Mononuclear cell (primary cell): ENCODE data around the gene ZNF213. TPM values are rescaled to one million over a fixed set of nuclear protein-coding genes. Genes with fewer than 3 reads are reported as not detected.
"Not testable (repeated sequence)": the region's sequence is repeated elsewhere in the genome, so short reads cannot be mapped to it uniquely, and the experiment has no call there.

Source experiments
- H3K27me3 ChIP-seq: 2 replicates; pipeline ENCODE4 v1.6.0; 2011; ENCODE audit warnings: low read length, control low read depth; ENCODE audit not compliant: insufficient read depth
- H3K4me1 ChIP-seq: 2 replicates; pipeline ENCODE4 v1.5.1; 2011; ENCODE audit warnings: mild to moderate bottlenecking, low read length, control low read depth; ENCODE audit not compliant: insufficient read depth
- H3K4me3 ChIP-seq: 2 replicates; pipeline ENCODE4 v1.5.1; 2011; ENCODE audit warnings: mild to moderate bottlenecking, low read length, moderate library complexity
- H3K9me3 ChIP-seq: 2 replicates; pipeline ENCODE4 v1.5.1; 2011; ENCODE audit warnings: low read depth, mild to moderate bottlenecking, control low read depth, low read length
- total RNA-seq: library from RNA; depleted of rRNA; stranded (reverse); fragments of >200 nt; gene quantifications from one replicate; pipeline ENCODE4 v1.2.3, GENCODE V29; 2012

ZNF213 gene
- total RNA-seq, 1 donor: 1.6 TPM

DNA sequence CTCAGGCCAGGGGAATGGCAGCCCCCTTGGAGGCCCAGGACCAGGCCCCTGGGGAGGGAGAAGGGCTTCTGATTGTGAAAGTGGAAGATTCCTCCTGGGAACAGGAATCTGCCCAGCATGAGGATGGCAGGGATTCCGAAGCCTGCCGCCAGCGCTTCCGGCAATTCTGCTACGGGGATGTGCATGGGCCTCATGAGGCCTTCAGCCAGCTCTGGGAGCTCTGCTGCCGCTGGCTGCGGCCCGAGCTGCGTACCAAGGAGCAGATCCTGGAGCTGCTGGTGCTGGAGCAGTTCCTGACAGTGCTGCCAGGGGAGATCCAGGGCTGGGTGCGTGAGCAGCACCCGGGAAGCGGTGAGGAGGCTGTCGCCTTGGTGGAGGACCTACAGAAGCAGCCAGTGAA, 2.4 kb downstream of the ZNF213 start:
- peaks cover 25% of the 10 kb centered on the region for H3K4me1 ChIP-seq
- H3K27me3 ChIP-seq: no peaks in the 10 kb centered on the region
- H3K4me3 ChIP-seq: no peak overlapping the region
- no peaks in the 10 kb centered on the region for H3K9me3 ChIP-seq

DNA sequence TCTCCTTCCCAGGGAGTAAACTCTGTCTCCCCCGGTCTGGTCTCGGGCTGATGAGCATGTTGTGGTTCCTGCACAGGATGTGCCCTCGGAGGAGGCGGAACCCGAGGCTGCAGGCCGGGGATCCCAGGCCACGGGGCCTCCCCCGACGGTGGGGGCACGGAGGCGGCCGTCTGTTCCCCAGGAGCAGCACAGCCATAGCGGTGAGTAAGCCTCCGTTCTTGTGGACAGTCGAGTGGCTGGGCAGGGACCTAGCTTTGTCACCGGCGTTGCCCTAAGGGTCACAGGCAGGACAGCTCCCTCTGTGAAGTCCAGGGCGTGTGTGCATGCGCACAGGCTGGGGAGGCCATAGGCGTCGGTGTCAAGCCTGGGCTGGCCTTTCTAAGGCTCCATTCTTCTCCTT, 3.5 kb downstream of the ZNF213 start:
- Histone ChIP-seq H3K27me3 (no peaks in the 10 kb centered on the region), H3K4me1 (peaks cover 17% of the 10 kb centered on the region), H3K9me3 (no peaks in the 10 kb centered on the region), H3K4me3 (no peak overlapping the region)

DNA sequence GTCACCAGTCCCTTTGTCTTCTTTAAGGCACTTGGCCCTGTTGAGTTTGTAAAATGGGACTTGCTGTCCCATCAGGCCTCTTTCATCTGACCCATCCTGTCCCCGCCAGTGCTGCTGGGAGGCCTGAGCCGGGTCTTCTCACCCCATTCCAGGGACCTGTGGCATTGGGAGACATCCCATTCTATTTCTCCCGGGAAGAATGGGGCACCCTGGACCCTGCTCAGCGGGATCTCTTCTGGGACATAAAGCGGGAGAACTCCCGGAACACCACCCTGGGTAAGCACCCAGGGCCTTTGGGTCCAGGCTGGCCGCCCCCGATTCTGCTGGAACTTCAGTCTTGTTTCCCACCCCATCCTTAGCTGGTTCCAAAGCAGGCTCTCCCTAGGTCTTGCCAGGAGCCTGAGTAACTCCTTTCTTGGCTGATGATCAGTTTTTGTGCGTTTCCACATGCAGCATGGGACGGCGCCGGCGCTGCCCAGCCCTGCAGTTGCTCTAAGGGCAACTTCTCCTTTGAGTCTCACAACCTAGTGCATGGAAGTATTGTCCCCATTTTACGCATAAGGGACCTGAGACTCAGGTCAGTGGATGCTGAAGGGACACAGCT, 4.1 kb downstream of the ZNF213 start:
- no peak overlapping the region for H3K4me3 ChIP-seq

DNA sequence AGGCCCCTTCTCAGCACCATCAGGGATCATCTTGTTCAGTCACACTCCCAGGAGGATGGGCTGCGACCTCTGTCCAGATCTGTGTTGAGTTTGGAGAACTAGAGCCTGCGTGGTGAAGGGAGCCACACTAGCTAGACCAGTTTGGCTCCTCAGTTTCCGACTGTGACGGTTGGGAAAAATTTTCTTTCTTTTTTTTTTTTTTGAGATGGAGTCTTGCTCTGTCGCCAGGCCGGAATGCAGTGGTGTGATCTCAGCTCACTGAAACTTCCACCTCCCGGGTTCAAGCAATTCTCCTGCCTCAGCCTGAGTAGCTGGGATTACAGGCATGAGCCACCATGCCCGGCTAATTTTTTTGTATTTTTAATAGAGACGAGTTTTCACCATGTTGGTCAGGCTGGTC, 4.7 kb downstream of the ZNF213 start:
- H3K4me3 ChIP-seq, H3K9me3 ChIP-seq, H3K27me3 ChIP-seq: not testable (repeated sequence)
- H3K4me1 ChIP-seq: peaks cover 11% of the 10 kb centered on the region

More for the DNA sequence above, 4.1 kb downstream of the ZNF213 start:
- Histone ChIP-seq H3K4me1 (peaks cover 14% of the 10 kb centered on the region), H3K27me3 (no peaks in the 10 kb centered on the region), H3K9me3 (no peaks in the 10 kb centered on the region)

DNA sequence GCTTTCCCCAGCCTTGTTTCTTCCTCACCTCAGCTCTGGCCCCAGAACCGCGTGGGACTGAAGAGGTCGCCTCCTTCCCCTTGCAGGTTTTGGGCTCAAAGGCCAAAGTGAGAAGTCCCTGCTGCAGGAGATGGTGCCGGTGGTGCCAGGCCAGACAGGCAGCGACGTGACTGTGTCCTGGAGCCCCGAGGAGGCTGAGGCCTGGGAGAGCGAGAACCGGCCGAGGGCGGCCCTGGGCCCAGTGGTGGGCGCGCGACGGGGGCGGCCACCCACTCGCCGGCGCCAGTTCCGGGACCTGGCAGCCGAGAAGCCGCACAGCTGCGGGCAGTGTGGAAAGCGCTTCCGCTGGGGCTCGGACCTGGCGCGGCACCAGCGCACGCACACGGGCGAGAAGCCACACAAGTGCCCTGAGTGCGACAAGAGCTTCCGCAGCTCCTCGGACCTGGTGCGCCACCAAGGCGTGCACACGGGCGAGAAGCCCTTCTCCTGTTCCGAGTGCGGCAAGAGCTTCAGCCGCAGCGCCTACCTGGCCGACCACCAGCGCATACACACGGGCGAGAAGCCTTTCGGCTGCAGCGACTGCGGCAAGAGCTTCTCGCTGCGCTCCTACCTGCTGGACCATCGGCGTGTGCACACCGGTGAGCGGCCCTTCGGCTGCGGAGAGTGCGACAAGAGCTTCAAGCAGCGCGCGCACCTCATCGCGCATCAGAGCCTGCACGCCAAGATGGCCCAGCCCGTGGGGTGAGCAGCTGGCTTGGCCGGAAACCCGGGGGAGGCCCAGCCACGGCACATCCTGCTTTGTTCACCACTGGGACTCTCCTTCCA, 6.0 kb downstream of the ZNF213 start:
- peaks cover 4% of the 10 kb centered on the region for H3K4me1 ChIP-seq
- H3K9me3 ChIP-seq: no peaks in the 10 kb centered on the region
- H3K27me3 ChIP-seq: no peaks in the 10 kb centered on the region
- no peak overlapping the region for H3K4me3 ChIP-seq

DNA sequence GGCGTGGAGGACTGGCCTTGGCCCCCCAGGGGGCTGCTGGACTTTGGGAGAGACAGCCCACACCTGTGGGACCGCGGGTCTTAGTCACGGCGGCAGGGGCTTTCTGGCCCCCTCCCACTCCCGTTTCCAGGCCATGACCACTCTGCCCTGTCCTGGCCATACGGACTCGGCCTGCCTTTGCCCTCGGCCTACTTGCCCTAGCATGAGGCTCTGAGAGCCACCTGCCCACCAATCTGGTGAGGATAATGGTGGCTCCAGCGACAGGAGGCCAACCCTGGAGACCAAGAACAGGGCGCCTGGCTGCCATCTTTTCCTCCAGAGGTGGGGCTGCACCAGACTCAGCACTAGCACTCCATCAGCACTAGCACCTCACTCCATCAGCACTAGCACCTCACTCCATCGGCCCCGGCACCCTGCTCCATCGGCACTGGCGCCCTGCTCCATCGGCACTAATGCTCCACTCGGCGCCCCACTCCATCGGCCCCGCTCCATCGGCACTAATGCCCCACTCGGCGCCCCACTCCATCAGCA, 7.0 kb downstream of the ZNF213 start:
- H3K27me3 ChIP-seq: no peaks in the 10 kb centered on the region
- no peaks in the 10 kb centered on the region for H3K4me1 ChIP-seq
- no peak overlapping the region for H3K4me3 ChIP-seq

DNA sequence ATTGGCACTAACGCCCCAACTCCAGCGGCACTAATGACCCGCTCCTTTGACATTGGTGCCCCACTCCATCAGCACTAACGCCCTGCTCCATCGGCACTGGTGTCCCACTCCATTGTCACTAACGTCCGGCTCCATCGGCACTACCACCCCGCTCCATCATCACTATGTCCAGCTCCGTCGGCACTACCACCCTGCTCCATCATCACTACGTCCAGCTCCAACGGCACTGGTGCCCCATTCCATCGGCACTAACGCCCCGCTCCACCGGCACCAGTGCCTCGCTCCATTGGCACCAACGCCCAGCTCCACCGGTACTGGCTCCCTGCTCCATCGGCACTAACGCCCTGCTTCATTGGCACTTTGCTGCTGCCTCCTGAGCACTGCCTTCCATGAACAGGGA, 7.5 kb downstream of the ZNF213 start:
- H3K4me3 ChIP-seq: no peak overlapping the region
- H3K9me3 ChIP-seq: no peaks in the 10 kb centered on the region
- no peaks in the 10 kb centered on the region for H3K4me1 ChIP-seq
- H3K27me3 ChIP-seq: no peaks in the 10 kb centered on the region

More for the DNA sequence above, 7.0 kb downstream of the ZNF213 start:
- no peaks in the 10 kb centered on the region for H3K9me3 ChIP-seq

DNA sequence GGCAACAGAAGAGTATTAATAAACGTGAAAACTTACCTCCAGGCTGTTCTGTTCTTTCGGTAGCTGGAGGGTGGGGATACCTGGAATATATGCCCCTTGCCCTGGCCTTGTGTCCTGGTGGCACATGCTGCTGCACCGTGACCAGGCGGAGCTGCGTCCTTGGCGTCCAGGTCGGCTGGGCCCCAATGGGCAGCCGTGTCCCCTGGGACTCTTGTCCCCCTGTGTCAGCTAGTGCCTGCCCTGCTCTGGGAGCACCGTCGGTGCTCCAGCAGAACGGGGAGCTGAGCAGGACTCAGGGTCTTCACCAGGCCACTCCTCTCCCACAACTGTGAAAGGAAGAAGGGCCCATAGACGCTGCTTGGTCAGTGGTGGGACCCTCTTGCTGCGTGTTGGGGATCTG, 7.9 kb downstream of the ZNF213 start:
- Histone ChIP-seq H3K27me3 (no peaks in the 10 kb centered on the region), H3K4me3 (no peak overlapping the region), H3K4me1 (no peaks in the 10 kb centered on the region), H3K9me3 (no peaks in the 10 kb centered on the region)

DNA sequence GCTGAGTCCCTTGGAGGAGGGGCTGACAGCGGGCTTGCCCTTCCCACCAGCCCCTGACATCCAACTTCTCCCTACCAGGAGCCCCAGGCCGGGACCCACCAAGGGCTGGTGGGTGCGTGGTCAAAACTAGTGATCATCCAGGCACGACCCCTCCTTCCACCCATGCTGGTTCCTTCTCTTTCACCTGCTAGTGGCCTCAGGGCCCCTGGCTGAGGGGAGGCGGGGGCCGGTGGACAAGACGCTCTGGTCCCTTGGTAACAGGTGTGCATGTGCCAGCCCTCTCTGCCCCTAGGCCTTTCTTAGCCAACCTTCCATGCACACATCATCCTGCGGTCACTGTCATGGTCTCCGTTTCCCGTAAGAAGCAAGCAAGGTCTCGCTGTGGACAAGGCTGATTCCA, 8.4 kb downstream of the ZNF213 start:
- H3K4me3 ChIP-seq: no peak overlapping the region
- H3K9me3 ChIP-seq: no peaks in the 10 kb centered on the region

DNA sequence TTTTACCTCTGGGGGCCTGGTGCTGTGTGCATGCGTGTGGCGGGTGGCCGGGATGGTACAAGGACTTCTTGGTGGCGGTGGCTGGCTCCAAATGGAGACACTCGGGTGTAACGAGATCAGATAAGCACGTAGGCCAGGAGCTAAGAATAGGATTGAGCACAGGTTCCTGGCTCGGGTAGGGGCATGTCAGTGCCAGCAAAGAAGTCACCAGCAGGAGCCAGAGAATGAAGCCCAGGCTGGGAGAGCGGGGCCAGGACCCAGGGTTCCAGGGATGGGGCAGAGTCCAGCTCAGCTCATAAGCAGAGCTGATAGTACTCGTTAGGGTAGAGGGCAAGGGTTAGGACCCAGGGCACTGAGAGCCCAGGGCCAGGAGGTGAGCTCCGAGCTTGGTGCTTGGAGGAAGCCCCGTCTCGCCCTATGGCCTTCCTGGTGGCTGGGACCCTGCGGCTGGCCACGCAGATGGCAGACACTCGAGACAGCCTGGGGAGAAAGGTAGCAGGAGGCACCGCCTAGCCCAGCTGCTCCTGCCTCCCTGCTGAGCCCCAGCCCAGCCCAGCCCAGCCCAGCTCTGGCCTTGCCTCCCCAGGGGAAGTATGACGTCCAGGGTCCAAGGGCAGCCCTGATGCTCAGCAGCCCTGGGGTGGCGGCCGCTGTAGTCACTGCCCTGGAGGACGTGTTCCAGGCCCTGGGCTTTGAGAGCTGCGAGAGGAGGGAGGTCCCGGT, 8.9 kb downstream of the ZNF213 start:
- Histone ChIP-seq H3K4me3 (no peak overlapping the region), H3K9me3 (no peaks in the 10 kb centered on the region), H3K4me1 (no peaks in the 10 kb centered on the region), H3K27me3 (no peaks in the 10 kb centered on the region)

More for the DNA sequence above, 8.4 kb downstream of the ZNF213 start:
- Histone ChIP-seq H3K27me3 (no peaks in the 10 kb centered on the region), H3K4me1 (no peaks in the 10 kb centered on the region)

DNA sequence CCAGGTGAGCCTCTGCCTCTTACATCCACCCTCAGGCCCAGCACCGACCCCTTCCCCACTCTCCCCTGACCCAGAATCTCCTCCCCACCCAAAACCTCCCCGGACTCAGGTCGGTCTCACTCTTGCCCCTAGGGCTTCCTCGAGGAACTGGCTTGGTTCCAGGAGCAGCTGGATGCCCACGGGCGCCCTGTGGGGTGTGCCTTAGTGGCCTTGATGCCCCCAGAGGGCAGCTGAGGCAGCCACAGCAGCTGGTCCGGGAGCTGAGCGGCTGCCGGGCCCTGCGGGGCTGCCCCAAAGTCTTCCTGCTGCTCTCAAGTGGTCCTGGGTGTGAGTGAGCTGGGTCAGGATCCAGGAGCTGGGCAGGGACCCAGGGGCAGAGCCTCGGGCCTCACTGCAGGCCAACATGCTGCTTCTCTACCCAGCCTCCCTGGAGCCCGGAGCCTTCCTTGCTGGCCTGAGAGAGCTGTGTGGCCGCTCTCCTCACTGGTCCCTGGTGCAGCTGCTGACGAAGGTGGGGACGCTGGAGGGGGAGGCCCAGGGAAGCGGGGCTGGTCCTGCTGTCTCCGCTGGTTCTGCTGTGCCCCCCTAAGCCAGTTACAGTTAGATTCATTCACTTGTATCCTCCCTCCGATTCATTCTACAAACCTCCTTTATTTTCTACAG, 9.6 kb downstream of the ZNF213 start:
- Histone ChIP-seq H3K4me3 (no peak overlapping the region), H3K4me1 (peaks cover 3% of the 10 kb centered on the region), H3K9me3 (no peaks in the 10 kb centered on the region), H3K27me3 (no peaks in the 10 kb centered on the region)

DNA sequence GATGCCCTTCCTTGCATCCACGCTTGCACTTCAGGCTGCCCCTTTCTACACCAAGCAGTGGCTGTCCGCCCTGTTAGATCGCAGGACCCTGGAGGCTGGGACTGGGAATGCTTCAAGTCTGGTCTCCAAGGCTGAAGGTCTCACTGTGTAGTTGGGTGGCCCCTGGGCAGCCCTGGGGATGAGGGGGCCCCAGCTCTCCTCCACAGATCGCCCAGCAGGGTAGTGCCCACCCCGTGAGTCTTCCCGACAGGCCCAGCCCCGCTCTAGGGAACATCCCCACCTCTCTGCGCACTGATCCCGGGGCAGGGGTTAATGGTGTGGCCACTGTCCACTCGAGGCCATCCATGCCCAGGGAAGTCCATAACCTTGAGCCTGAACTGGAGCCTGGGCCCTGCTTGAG, 10.3 kb downstream of the ZNF213 start:
- Histone ChIP-seq H3K9me3 (no peaks in the 10 kb centered on the region), H3K4me1 (peaks cover 10% of the 10 kb centered on the region), H3K4me3 (no peak overlapping the region), H3K27me3 (no peaks in the 10 kb centered on the region)

DNA sequence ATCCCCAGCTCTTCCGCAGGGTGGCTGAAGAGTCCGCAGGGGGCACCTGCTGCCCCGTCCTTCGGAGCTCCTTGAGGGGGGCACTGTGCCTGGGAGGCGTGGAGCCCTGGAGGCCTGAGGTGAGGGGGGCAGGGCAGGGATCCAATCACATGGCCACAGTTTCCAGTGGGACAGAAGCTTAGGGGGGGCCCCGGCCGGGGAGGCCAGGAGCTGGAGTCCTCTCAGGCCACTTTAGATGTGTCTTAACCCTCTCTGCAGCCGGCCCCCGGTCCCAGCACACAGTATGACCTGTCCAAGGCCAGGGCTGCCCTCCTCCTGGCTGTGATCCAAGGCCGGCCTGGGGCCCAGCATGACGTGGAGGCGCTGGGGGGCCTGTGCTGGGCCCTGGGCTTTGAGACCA, 10.8 kb downstream of the ZNF213 start:
- H3K27me3 ChIP-seq: no peaks in the 10 kb centered on the region
- no peak overlapping the region for H3K4me3 ChIP-seq
- no peaks in the 10 kb centered on the region for H3K9me3 ChIP-seq
- peaks cover 15% of the 10 kb centered on the region for H3K4me1 ChIP-seq

DNA sequence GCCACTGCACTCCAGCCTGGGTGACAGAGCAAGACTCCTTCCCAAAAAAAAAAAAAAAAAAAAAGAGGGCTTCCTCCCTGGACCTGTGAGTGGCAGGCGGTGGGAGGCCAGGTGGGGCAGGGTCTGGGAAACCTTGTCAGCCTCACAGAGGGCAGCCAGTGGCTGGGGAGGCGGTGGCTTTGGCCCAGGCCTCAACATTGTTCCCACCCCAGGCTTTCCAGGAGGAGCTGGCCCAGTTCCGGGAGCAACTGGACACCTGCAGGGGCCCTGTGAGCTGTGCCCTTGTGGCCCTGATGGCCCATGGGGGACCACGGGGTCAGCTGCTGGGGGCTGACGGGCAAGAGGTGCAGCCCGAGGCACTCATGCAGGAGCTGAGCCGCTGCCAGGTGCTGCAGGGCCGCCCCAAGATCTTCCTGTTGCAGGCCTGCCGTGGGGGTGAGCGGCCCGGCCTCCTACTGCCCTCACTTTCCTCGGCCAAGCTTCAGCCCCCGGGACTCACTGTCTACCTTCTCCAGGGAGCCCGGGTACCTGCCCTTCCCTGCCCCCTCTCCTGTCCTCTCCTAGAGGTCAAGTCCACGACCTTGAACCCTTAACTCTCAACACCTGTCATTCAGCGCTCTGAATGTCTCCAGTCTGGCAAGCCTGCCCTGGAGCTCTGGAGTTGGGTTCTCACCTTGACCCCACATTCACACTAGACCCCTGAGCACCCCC, 12.4 kb downstream of the ZNF213 start:
- peaks cover 29% of the 10 kb centered on the region for H3K4me1 ChIP-seq
- H3K9me3 ChIP-seq: no peaks in the 10 kb centered on the region
- H3K27me3 ChIP-seq: no peaks in the 10 kb centered on the region
- H3K4me3 ChIP-seq: no peak overlapping the region
